WTC11 (cell line): Measurements from ENCODE around the gene ABCC3. TPM values are rescaled to one million over a fixed set of nuclear protein-coding genes. Genes with fewer than 3 reads are reported as not detected.

Experiments
- ATAC-seq: fragments of 200-7000 bp; cut with Tn5 transposase; 2 replicates; pipeline ENCODE4 v1.10.0; 2021; ENCODE audit warnings: mild to moderate bottlenecking, moderate library complexity
- CTCF ChIA-PET: fragments of 300-600 bp; sonication (Branson Sonifier 250); formaldehyde crosslinking; loops from one replicate; lab custom pipeline; 2021; ENCODE audit warnings: antibody characterized with exemption; lab: Charles Lee
- POLR2A ChIA-PET: fragments of 350-600 bp; sonication (Branson Sonifier 250); formaldehyde crosslinking; loops from one replicate; lab custom pipeline; 2021; ENCODE audit warnings: antibody characterized with exemption; lab: Charles Lee
- DNase-seq: peaks from one replicate; pipeline ENCODE4 v3.0.0; 2021; ENCODE audit warnings: low spot score
- H3K27ac Mint-ChIP-seq: 2 replicates; pipeline ENCODE4 v1.8.0; 2021; ENCODE audit warnings: mixed read lengths
- H3K27me3 Mint-ChIP-seq: 2 replicates; pipeline ENCODE4 v1.8.0; 2021; ENCODE audit warnings: low read depth, mild to moderate bottlenecking, moderate library complexity, mixed read lengths
- H3K36me3 Mint-ChIP-seq: 2 replicates; pipeline ENCODE4 v1.8.0; 2021; ENCODE audit warnings: mixed read lengths
- H3K4me1 Mint-ChIP-seq: 2 replicates; pipeline ENCODE4 v1.8.0; 2022; ENCODE audit warnings: mixed read lengths
- H3K4me3 Mint-ChIP-seq: 2 replicates; pipeline ENCODE4 v1.8.0; 2021; ENCODE audit warnings: mild to moderate bottlenecking, moderate library complexity, mixed read lengths
- H3K9me3 Mint-ChIP-seq: 2 replicates; pipeline ENCODE4 v1.8.0; 2021; ENCODE audit warnings: mixed read lengths
- AR ChIP-seq: fragments of 250-450 bp; sonication (Bioruptor Pico); IDR thresholded peaks from 2 replicates; pipeline ENCODE4 v1.9.0; 2021; ENCODE audit warnings: mild to moderate bottlenecking
- ATF3 ChIP-seq: sonication (generic); formaldehyde crosslinking; conservative IDR thresholded peaks from 2 replicates; pipeline ENCODE4 v1.8.1; 2022; ENCODE audit warnings: mild to moderate bottlenecking, missing genetic modification reagents
- CREM ChIP-seq: sonication (generic); formaldehyde crosslinking; IDR thresholded peaks from 2 replicates; pipeline ENCODE4 v1.8.1; 2022; ENCODE audit warnings: mild to moderate bottlenecking, missing genetic modification reagents, moderate library complexity
- CTCF ChIP-seq: fragments of 200-600 bp; IDR thresholded peaks from 2 replicates; pipeline ENCODE4 v1.8.0; 2022; ENCODE audit warnings: antibody characterized with exemption
- FOXP1 ChIP-seq: sonication (generic); formaldehyde crosslinking; IDR thresholded peaks from 2 replicates; pipeline ENCODE4 v1.8.0; 2022; ENCODE audit warnings: missing genetic modification reagents, mild to moderate bottlenecking, moderate library complexity, borderline replicate concordance
- GRHL2 ChIP-seq: fragments of 250-450 bp; sonication (Bioruptor Pico); IDR thresholded peaks from 2 replicates; pipeline ENCODE4 v1.8.0; 2022; ENCODE audit warnings: mild to moderate bottlenecking, moderate library complexity; ENCODE audit not compliant: insufficient replicate concordance, severe bottlenecking
- HMGA2 ChIP-seq: fragments of 250-450 bp; sonication (Bioruptor Pico); IDR thresholded peaks from 2 replicates; pipeline ENCODE4 v1.4.0; 2021; ENCODE audit warnings: mild to moderate bottlenecking, moderate library complexity
- JUN ChIP-seq: sonication (generic); formaldehyde crosslinking; IDR thresholded peaks from 2 replicates; pipeline ENCODE4 v1.8.0; 2023; ENCODE audit warnings: mild to moderate bottlenecking, missing genetic modification reagents
- NR3C1 ChIP-seq: sonication (generic); formaldehyde crosslinking; conservative IDR thresholded peaks from 2 replicates; pipeline ENCODE4 v1.8.1; 2023; ENCODE audit warnings: low read depth, mild to moderate bottlenecking, missing genetic modification reagents
- PRRX2 ChIP-seq: fragments of 250-450 bp; sonication (Bioruptor Pico); IDR thresholded peaks from 2 replicates; pipeline ENCODE4 v1.8.0; 2021; ENCODE audit warnings: mild to moderate bottlenecking
- SP1 ChIP-seq: sonication (generic); formaldehyde crosslinking; conservative IDR thresholded peaks from 2 replicates; pipeline ENCODE4 v1.8.1; 2022; ENCODE audit warnings: missing genetic modification reagents
- TCF7 ChIP-seq: sonication (generic); formaldehyde crosslinking; IDR thresholded peaks from 2 replicates; pipeline ENCODE4 v1.8.0; 2022; ENCODE audit warnings: mild to moderate bottlenecking, low read depth, missing genetic modification reagents, moderate library complexity
- TEAD4 ChIP-seq: sonication (generic); formaldehyde crosslinking; IDR thresholded peaks from 2 replicates; pipeline ENCODE4 v1.8.0; 2022; ENCODE audit warnings: mild to moderate bottlenecking, missing genetic modification reagents
- ZNF219 ChIP-seq: sonication (generic); formaldehyde crosslinking; IDR thresholded peaks from 2 replicates; pipeline ENCODE4 v1.8.0; 2023; ENCODE audit warnings: missing genetic modification reagents, mild to moderate bottlenecking, borderline replicate concordance
- ZNF263 ChIP-seq: sonication (generic); formaldehyde crosslinking; IDR thresholded peaks from 2 replicates; pipeline ENCODE4 v1.8.1; 2022; ENCODE audit warnings: low read depth, mild to moderate bottlenecking, moderate library complexity, missing genetic modification reagents
- total RNA-seq: library from RNA; stranded (reverse); gene quantifications from 3 replicates; pipeline ENCODE4 v1.2.3, GENCODE V29; 2021
- TF ChIP-seq, protein P1 (sequence below): sonication (generic); formaldehyde crosslinking; IDR thresholded peaks from 2 replicates; pipeline ENCODE4 v1.8.1; 2023; ENCODE audit warnings: mild to moderate bottlenecking, missing genetic modification reagents, moderate library complexity
- TF ChIP-seq, protein P2 (sequence below): fragments of 250-450 bp; sonication (Bioruptor Pico); IDR thresholded peaks from 2 replicates; pipeline ENCODE4 v1.9.0; 2021; ENCODE audit warnings: mild to moderate bottlenecking

The ABCC3 gene
- total RNA-seq, 1 experiment from 2014 or later = 0.92 TPM

DNA sequence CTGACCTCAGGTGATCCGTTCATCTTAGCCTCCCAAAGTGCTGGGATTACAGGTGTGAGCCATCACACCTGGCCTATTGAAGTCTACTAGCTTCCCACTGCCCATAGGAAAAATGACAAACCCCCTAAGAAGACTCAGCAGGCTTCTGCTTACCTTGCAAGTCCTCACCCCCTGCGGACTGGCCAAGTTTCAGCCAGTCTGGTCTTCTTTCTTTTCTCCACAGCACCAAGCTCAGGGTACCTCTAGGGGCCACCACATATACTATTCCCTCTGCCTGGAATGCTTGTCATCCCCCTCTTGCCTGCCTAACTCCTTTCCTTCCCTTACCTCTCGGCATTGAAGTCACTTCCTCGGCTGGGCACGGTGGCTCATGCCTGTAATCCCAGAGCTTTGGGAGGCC is 31.2 kb downstream of the ABCC3 start:
- no peak overlapping the region for H3K27ac Mint-ChIP-seq
- no peaks in the 10 kb centered on the region for H3K9me3 Mint-ChIP-seq
- no peak for DNase-seq
- H3K36me3 Mint-ChIP-seq = no peaks in the 10 kb centered on the region
- ATAC-seq = peak; percentile 48
- H3K4me3 Mint-ChIP-seq = no peak overlapping the region
- peaks cover 28% of the 10 kb centered on the region for H3K4me1 Mint-ChIP-seq
- TF ChIP-seq AR (no peak), ZNF263 (CRISPR knock-in tag) (no peak)
- no peaks in the 10 kb centered on the region; the same call in 1 of the 2 replicates for H3K27me3 Mint-ChIP-seq
- POLR2A ChIA-PET = interaction anchor here (0.7 kb wide), 1 partner anchor 14 kb away, joined by 3 read pairs; no protein-coding TSS in a partner anchor
- CTCF ChIA-PET = interaction anchor here (0.6 to 1.9 kb wide), 6 partner anchors 9 to 115 kb away, joined by 3 to 4 read pairs (median 3); partner anchors contain the start of gene CACNA1G

DNA sequence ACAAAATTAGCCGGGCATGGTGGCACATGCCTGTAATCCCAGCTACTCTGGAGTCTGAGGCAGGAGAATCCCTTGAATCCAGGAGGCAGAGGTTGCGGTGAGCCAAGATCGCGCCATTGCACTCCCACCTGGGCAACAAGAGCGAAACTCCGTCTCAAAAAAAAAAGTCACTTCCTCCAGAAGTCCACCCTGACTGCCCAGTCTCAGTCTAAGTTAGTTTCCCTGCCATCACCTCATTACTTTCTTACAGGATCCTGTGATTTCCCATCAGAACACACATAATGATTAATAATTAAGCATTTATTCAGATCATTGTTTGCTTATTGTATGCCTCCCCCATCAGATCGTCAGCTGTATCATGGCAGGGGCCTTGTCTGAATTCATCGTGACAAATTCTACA is 31.6 kb downstream of the ABCC3 start:
- no peak overlapping the region for H3K27ac Mint-ChIP-seq

GRCh38 chr17:50667259-50668024 is 32.8 kb downstream of the ABCC3 start:
- no peak for ATAC-seq
- no peak for TF ChIP-seq CTCF
- TF ChIP-seq FOXP1 = 0 out of 2 replicates have a peak, but pooled peaks have one; percentile 32
- H3K4me1 Mint-ChIP-seq = peaks cover 13% of the 10 kb centered on the region
- DNase-seq = no peak
- H3K9me3 Mint-ChIP-seq = no peaks in the 10 kb centered on the region
- CTCF ChIA-PET = interaction anchor here (1.1 kb wide), 1 partner anchor 41 kb away, joined by 3 read pairs; no protein-coding TSS in a partner anchor
- no peak overlapping the region for H3K27ac Mint-ChIP-seq
- H3K36me3 Mint-ChIP-seq = no peaks in the 10 kb centered on the region
- H3K4me3 Mint-ChIP-seq = no peak overlapping the region
- POLR2A ChIA-PET = no interaction called here
- no peaks in the 10 kb centered on the region; the same call in 1 of the 2 replicates for H3K27me3 Mint-ChIP-seq

More for the DNA sequence above, 31.6 kb downstream of the ABCC3 start:
- H3K9me3 Mint-ChIP-seq = no peaks in the 10 kb centered on the region
- no peak for TF ChIP-seq HMGA2 (CRISPR knock-in tag)
- TF ChIP-seq SP1 = no peak
- no peak for TF ChIP-seq JUN
- TF ChIP-seq, protein P1, sequence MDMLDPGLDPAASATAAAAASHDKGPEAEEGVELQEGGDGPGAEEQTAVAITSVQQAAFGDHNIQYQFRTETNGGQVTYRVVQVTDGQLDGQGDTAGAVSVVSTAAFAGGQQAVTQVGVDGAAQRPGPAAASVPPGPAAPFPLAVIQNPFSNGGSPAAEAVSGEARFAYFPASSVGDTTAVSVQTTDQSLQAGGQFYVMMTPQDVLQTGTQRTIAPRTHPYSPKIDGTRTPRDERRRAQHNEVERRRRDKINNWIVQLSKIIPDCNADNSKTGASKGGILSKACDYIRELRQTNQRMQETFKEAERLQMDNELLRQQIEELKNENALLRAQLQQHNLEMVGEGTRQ = no peak
- TF ChIP-seq, protein P2, sequence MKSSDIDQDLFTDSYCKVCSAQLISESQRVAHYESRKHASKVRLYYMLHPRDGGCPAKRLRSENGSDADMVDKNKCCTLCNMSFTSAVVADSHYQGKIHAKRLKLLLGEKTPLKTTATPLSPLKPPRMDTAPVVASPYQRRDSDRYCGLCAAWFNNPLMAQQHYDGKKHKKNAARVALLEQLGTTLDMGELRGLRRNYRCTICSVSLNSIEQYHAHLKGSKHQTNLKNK (CRISPR knock-in tag) = no peak
- TF ChIP-seq TCF7 (CRISPR knock-in tag) = no peak
- TF ChIP-seq GRHL2 (CRISPR knock-in tag) = no peak
- no peak for TF ChIP-seq CREM (CRISPR knock-in tag)
- TF ChIP-seq ZNF219 (CRISPR knock-in tag) = no peak
- no peak for TF ChIP-seq TEAD4
- no peak for TF ChIP-seq ATF3 (CRISPR knock-in tag)
- no peak for TF ChIP-seq PRRX2 (CRISPR knock-in tag)
- no peak for TF ChIP-seq NR3C1 (CRISPR knock-in tag)
- H3K4me1 Mint-ChIP-seq = peaks cover 23% of the 10 kb centered on the region
- H3K27me3 Mint-ChIP-seq = no peaks in the 10 kb centered on the region; the same call in 1 of the 2 replicates
- no peak overlapping the region for H3K4me3 Mint-ChIP-seq
- DNase-seq (no peak), ATAC-seq (no peak)
- POLR2A ChIA-PET = no interaction called here
- CTCF ChIA-PET = interaction anchor here (0.6 to 1.9 kb wide), 5 partner anchors 8 to 116 kb away, joined by 3 to 5 read pairs (median 3); partner anchors contain the start of gene CACNA1G
- no peaks in the 10 kb centered on the region for H3K36me3 Mint-ChIP-seq
